Adrenal gland (tissue), 12 donors: ENCODE measurements around the gene DDX31. TPM values are rescaled to one million over a fixed set of nuclear protein-coding genes. Genes with fewer than 3 reads are reported as not detected.

ENCODE experiments used
- DNase-seq, 7 donors: peaks; one replicate each; pipeline ENCODE4 v3.0.0-alpha.2; 2019 to 2020
- H3K27ac ChIP-seq, 5 donors: fragments of 200-600 bp; sonication (generic) in 4 of 5; 1 replicate in 3 of 5; 2 replicates in 2 of 5; pipeline versions ENCODE4 v1.5.1 to v1.8.0; 2016 to 2020; ENCODE audit warnings: mild to moderate bottlenecking in 1 of 5
- H3K27me3 ChIP-seq: fragments of 200-600 bp; 2 replicates; pipeline ENCODE4 v1.8.0; 2021
- H3K36me3 ChIP-seq, 2 donors: fragments of 200-600 bp; replicated peaks in 1 of 2; 1 replicate in 1 of 2; 2 replicates in 1 of 2; pipeline versions ENCODE4 v1.5.1 to v1.8.0; 2018 to 2022
- H3K4me1 ChIP-seq, 2 donors: fragments of 200-600 bp; replicated peaks in 1 of 2; 1 replicate in 1 of 2; 2 replicates in 1 of 2; pipeline versions ENCODE4 v1.5.1 to v1.8.0; 2018 to 2021
- H3K4me3 ChIP-seq, 4 donors: fragments of 200-600 bp; sonication (generic) in 3 of 4; one replicate each; pipeline ENCODE4 v1.5.1; 2016 to 2018
- H3K9me3 ChIP-seq, 3 donors: fragments of 200-600 bp; sonication (generic) in 1 of 3; replicated peaks in 1 of 3; 1 replicate in 2 of 3; 2 replicates in 1 of 3; pipeline versions ENCODE4 v1.5.1 to v1.8.0; 2016 to 2021
- CTCF ChIP-seq, 6 experiments: fragments of 450-650 bp in 4 of 6; fragments of 200-600 bp in 2 of 6; sonication (generic) in 1 of 6; IDR thresholded peaks; 1 replicate in 5 of 6; 2 replicates in 1 of 6; pipeline versions ENCODE4 v1.5.1 to v1.8.0; 2016 to 2021; ENCODE audit warnings: antibody characterized with exemption in 6 of 6, mild to moderate bottlenecking in 2 of 6, moderate library complexity in 1 of 6
- POLR2A ChIP-seq, 2 donors: fragments of 450-650 bp; IDR thresholded peaks; one replicate each; pipeline ENCODE4 v1.6.1; 2017; ENCODE audit warnings: antibody characterized with exemption in 2 of 2, mild to moderate bottlenecking in 2 of 2, moderate library complexity in 1 of 2
- whole genome bisulfite sequencing, 4 donors: extraction: QIAGEN DNeasy Blood & Tissue Kit in 2 of 4; methylation state at CpG; one replicate each; pipeline versions ENCODE4 v1.1.5 to v1.1.7; 2013 to 2017; 5-methylcytosine and 5-hydroxymethylcytosine counted together
- intact Hi-C, 2 donors: fragments of 100-400 bp; cut with DNase I; formaldehyde crosslinking; loops; one replicate each; pipeline versions ENCODE4 v1.14.1 to v1.15.0; 2022 to 2023
- polyA plus RNA-seq, 3 donors: library from polyadenylated mRNA; stranded (reverse); fragments of 200-250 nt in 2 of 3; fragments of 350-450 nt in 1 of 3; fragmentation: Illumina TruSeq in 1 of 3; extraction: RNeasy Lipid Tissue Mini Kit (QIAGEN cat#74804) in 1 of 3; gene quantifications; one replicate each; pipeline ENCODE4 v1.2.3, GENCODE V29; 2013 to 2014
- total RNA-seq, 9 donors: library from RNA; depleted of rRNA in 4 of 9; stranded (reverse); fragments of >200 nt in 4 of 9; fragments of 120-200 nt in 1 of 9; fragmentation: NEBNext Ultra II Directional in 1 of 9; extraction: Animal tissue kit (Norgen Biotek cat#: 25700) in 1 of 9; gene quantifications; one replicate each; pipeline versions ENCODE4 v1.1.0 to v1.2.4, GENCODE V29; 2013 to 2023
- donor health status: healthy with polysubstance abuse.
- donor health status: Bipolar disorder and iron deficiency.
- donor health status: DM: yes; HTN: yes; CAD: no.
- donor health status: DM: no; HTN: no; CAD: no.
- donor health status: DM: no; HTN: no; CAD: no.
- donor health status: DM: yes; HTN: yes; CAD: no.

Gene DDX31
- total and polyA plus RNA-seq, 12 donors = 7.4 to 13.8 (median 9.7) TPM

- H3K4me3 ChIP-seq = peak within 1 kb of the TSS; percentile 71 to 88 (median 82)
- intact Hi-C loops = loop anchor here in 1 of 2 donors (5.0 to 10.0 kb wide), 2 partner anchors 127 to 204 kb away; partner anchors contain the start of genes AK8 and SPACA9
- peaks cover 16 to 47% of the 10 kb centered on the region in 2 donors for H3K4me1 ChIP-seq
- DNase-seq = peak; percentile 3 to 61 (median 22)
- 0 to 1% (median 0%) methylated on average over 23 to 82 of the region's 82 CpGs for WGBS, 4 donors
- no peaks in the 10 kb centered on the region for H3K9me3 ChIP-seq
- H3K36me3 ChIP-seq = no peaks in the 10 kb centered on the region
- H3K27ac ChIP-seq = peak within 1 kb of the TSS; percentile 89 to 98 (median 93)
- TF ChIP-seq CTCF (IDR thresholded peaks at IDR 0.05) (no peak), POLR2A (IDR thresholded peaks at IDR 0.05) (no peak)
- H3K27me3 ChIP-seq = no peaks in the 10 kb centered on the region
These were observed 941 bp upstream of the DDX31 start, which contains the start of gene GTF3C4 for GRCh38 chr9:132670457-132671391. Gene GTF3C4 (plus strand): TSS chr9:132670464. CDS start chr9:132670599, 135 bp downstream.

DNA sequence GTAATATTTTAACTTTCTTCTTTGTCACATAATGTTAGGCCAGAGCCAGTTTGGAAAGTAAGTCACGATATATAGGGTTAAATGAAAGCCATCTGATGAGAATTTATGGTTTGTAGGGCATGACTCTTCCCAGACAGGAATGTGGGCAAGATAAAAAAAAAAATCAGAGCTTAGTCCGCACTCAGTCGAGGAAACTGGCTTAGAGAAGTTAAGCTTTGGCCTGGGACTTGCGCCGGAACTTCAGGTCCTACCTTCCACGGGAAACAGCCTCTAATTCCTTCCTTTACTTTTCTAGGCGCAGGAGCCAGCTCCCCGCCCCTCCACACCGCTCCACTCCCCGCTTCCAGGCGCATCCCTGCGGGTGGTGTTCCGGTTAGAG is 475 bp downstream of the DDX31 start:
- H3K4me3 ChIP-seq = peak overlapping the region; percentile 71 to 88 (median 82)
- peaks cover 16 to 44% of the 10 kb centered on the region in 2 donors for H3K4me1 ChIP-seq
- no peaks in the 10 kb centered on the region for H3K36me3 ChIP-seq
- H3K9me3 ChIP-seq = no peaks in the 10 kb centered on the region
- no peaks in the 10 kb centered on the region for H3K27me3 ChIP-seq
- WGBS, 4 donors = 0 to 1% (median 0%) methylated on average over 6 to 13 of the region's 13 CpGs
- DNase-seq = peak in 4 of 7 donors; percentile 70 to 82 (median 75)
- intact Hi-C loops = no loop called here
- H3K27ac ChIP-seq = peak overlapping the region; percentile 89 to 98 (median 93)
- TF ChIP-seq CTCF (IDR thresholded peaks at IDR 0.05) (peak in 1 of 6 experiments; percentile 2), POLR2A (IDR thresholded peaks at IDR 0.05) (no peak)

DNA sequence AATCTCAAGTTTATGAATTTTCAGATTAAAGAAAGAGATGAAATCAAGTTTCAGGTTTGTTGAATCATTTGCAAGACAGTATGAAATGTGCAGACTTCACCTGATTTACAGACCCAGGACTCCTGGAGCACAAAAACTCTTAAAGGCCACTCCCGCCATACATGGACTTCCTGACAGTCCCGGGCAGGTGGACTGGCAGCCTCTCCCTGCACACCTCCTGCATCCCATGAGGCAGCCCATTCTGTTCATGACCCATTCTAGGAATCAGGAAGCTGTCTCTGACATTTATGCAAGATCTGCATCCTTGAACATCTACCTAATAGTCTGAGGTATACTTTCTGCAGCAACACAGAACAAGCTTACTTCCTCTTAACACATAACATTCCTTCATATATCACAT is 5.9 kb downstream of the DDX31 start:
- H3K36me3 ChIP-seq = peaks cover 0 to 26% of the 10 kb centered on the region in 2 donors
- H3K4me3 ChIP-seq = no peak overlapping the region
- no peaks in the 10 kb centered on the region for H3K27me3 ChIP-seq
- H3K4me1 ChIP-seq = peaks cover 0 to 8% of the 10 kb centered on the region in 2 donors
- TF ChIP-seq CTCF (IDR thresholded peaks at IDR 0.05) (no peak), POLR2A (IDR thresholded peaks at IDR 0.05) (no peak)
- H3K27ac ChIP-seq = no peak overlapping the region
- intact Hi-C loops = no loop called here
- no peaks in the 10 kb centered on the region for H3K9me3 ChIP-seq
- 87 to 96% (median 93%) methylated on average over 2 of the region's 2 CpGs for WGBS, 4 donors
- DNase-seq = no peak

- intact Hi-C loops = no loop called here
- 76 to 84% (median 79%) methylated on average over 9 to 11 of the region's 11 CpGs for WGBS, 4 donors
- no peak overlapping the region for H3K27ac ChIP-seq
These were observed 6.7 kb downstream of the DDX31 start for GRCh38 chr9:132663117-132663516.

More at GRCh38 chr9:132663117-132663516, 6.7 kb downstream of the DDX31 start:
- no peak overlapping the region for H3K4me3 ChIP-seq
- no peaks in the 10 kb centered on the region for H3K27me3 ChIP-seq
- DNase-seq = no peak
- peaks cover 0 to 32% of the 10 kb centered on the region in 2 donors for H3K36me3 ChIP-seq
- H3K4me1 ChIP-seq = peaks cover 0 to 5% of the 10 kb centered on the region in 2 donors
- TF ChIP-seq POLR2A (IDR thresholded peaks at IDR 0.05) = no peak
- TF ChIP-seq CTCF (IDR thresholded peaks at IDR 0.05) = no peak
- H3K9me3 ChIP-seq = no peaks in the 10 kb centered on the region
